ENCODE results near the gene RAB11FIP4. TPM values are rescaled to one million over a fixed set of nuclear protein-coding genes. Genes with fewer than 3 reads are reported as not detected.

Gene RAB11FIP4
- total and polyA plus RNA-seq, 2 donors (not counting 1 experiment from before 2014, with no cell fraction given) = 17.0 to 70.5 TPM

GRCh38 chr17:31472137-31472536, 80.7 kb downstream of the RAB11FIP4 start:
- ATAC-seq (ENCODE audit: low read depth) (no peak), DNase-seq (no peak)
- no peak for TF ChIP-seq EZH2 (IDR thresholded peaks at IDR 0.05; ENCODE audit: borderline replicate concordance, insufficient read depth, low read depth, low read length, poor library complexity, severe bottlenecking)
- TF ChIP-seq, protein P1, sequence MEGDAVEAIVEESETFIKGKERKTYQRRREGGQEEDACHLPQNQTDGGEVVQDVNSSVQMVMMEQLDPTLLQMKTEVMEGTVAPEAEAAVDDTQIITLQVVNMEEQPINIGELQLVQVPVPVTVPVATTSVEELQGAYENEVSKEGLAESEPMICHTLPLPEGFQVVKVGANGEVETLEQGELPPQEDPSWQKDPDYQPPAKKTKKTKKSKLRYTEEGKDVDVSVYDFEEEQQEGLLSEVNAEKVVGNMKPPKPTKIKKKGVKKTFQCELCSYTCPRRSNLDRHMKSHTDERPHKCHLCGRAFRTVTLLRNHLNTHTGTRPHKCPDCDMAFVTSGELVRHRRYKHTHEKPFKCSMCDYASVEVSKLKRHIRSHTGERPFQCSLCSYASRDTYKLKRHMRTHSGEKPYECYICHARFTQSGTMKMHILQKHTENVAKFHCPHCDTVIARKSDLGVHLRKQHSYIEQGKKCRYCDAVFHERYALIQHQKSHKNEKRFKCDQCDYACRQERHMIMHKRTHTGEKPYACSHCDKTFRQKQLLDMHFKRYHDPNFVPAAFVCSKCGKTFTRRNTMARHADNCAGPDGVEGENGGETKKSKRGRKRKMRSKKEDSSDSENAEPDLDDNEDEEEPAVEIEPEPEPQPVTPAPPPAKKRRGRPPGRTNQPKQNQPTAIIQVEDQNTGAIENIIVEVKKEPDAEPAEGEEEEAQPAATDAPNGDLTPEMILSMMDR (IDR thresholded peaks at IDR 0.05) = no peak
- Histone ChIP-seq H3K36me3 (replicated peaks in 1 of 2; ENCODE audit: control extremely low read depth in 1 of 2, control insufficient read depth in 1 of 2, extremely low read depth in 1 of 2, insufficient read depth in 2 of 2, low read length in 1 of 2) (no peaks in the 10 kb centered on the region), H3K9ac (ENCODE audit: low read length) (no peak overlapping the region), H3K27me3 (replicated peaks in 1 of 4; ENCODE audit: control extremely low read depth in 1 of 4, control insufficient read depth in 3 of 4, insufficient read depth in 4 of 4, low read length in 3 of 4) (peaks cover 0 to 4% (median 0%) of the 10 kb centered on the region in 4 experiments), H3K79me2 (ENCODE audit: control insufficient read depth, insufficient read depth, low read length) (no peaks in the 10 kb centered on the region), H3K9me3 (ENCODE audit: control extremely low read depth in 1 of 3, control insufficient read depth in 2 of 3, insufficient read depth in 1 of 3, low read length in 2 of 3) (no peaks in the 10 kb centered on the region), H3K4me1 (ENCODE audit: control insufficient read depth in 2 of 2, insufficient read depth in 2 of 2, low read length in 2 of 2) (peaks cover 0 to 7% of the 10 kb centered on the region in 2 donors), H3K4me3 (ENCODE audit: control extremely low read depth in 1 of 5, extremely low read depth in 1 of 5, insufficient read depth in 1 of 5, low read depth in 2 of 5, low read length in 4 of 5) (no peak overlapping the region), H2AFZ (ENCODE audit: insufficient read depth, low read depth, low read length, poor library complexity, severe bottlenecking) (no peak overlapping the region), H3K4me2 (replicated peaks; ENCODE audit: low read depth, low read length, poor library complexity, severe bottlenecking) (no peak overlapping the region), H4K20me1 (ENCODE audit: control insufficient read depth, insufficient read depth, low read length, poor library complexity, severe bottlenecking) (no peaks in the 10 kb centered on the region), H3K27ac (ENCODE audit: low read length in 2 of 2) (no peak overlapping the region)
- Mint-ChIP-seq H3K4me1 (no peaks in the 10 kb centered on the region), H3K9me3 (ENCODE audit: insufficient read depth) (no peaks in the 10 kb centered on the region), H3K4me3 (no peak overlapping the region), H3K27ac (no peak overlapping the region), H3K27me3 (no peaks in the 10 kb centered on the region)
- POLR2A ChIA-PET = no interaction called here
- CTCF ChIA-PET = interaction anchor here (1.9 kb wide), 1 partner anchor 34 kb away, joined by 6 read pairs; no protein-coding TSS in a partner anchor
- intact Hi-C loops (cut with micrococcal nuclease) = loop anchor here (5.0 kb wide), 1 partner anchor 35 kb away; no protein-coding TSS in a partner anchor
- 69% methylated on average over 12 of the region's 14 CpGs for WGBS (ENCODE audit: insufficient coverage)

- POLR2A ChIA-PET = interaction anchor here (0.6 to 0.7 kb wide), 2 partner anchors 52 to 678 kb away, joined by 4 to 6 read pairs; no protein-coding TSS in a partner anchor
Measured at GRCh38 chr17:31475378-31476162, 84.1 kb downstream of the RAB11FIP4 start.

More at GRCh38 chr17:31475378-31476162, 84.1 kb downstream of the RAB11FIP4 start:
- DNase-seq = no peak
- TF ChIP-seq, protein P1 (IDR thresholded peaks at IDR 0.05) = no peak
- TF ChIP-seq EZH2 (IDR thresholded peaks at IDR 0.05; ENCODE audit: borderline replicate concordance, insufficient read depth, low read depth, low read length, poor library complexity, severe bottlenecking) = no peak
- no peak for ATAC-seq (ENCODE audit: low read depth)
- H3K27me3 ChIP-seq (replicated peaks in 1 of 4; ENCODE audit: control extremely low read depth in 1 of 4, control insufficient read depth in 3 of 4, insufficient read depth in 4 of 4, low read length in 3 of 4) = peaks cover 0 to 4% (median 0%) of the 10 kb centered on the region in 4 experiments
- H3K36me3 ChIP-seq (replicated peaks in 1 of 2; ENCODE audit: control extremely low read depth in 1 of 2, control insufficient read depth in 1 of 2, extremely low read depth in 1 of 2, insufficient read depth in 2 of 2, low read length in 1 of 2) = no peaks in the 10 kb centered on the region
- Mint-ChIP-seq H3K4me3 (no peak overlapping the region), H3K4me1 (no peaks in the 10 kb centered on the region), H3K27me3 (no peaks in the 10 kb centered on the region), H3K9me3 (ENCODE audit: insufficient read depth) (no peaks in the 10 kb centered on the region), H3K27ac (no peak overlapping the region)
- no peaks in the 10 kb centered on the region for H4K20me1 ChIP-seq (ENCODE audit: control insufficient read depth, insufficient read depth, low read length, poor library complexity, severe bottlenecking)
- no peaks in the 10 kb centered on the region for H3K79me2 ChIP-seq (ENCODE audit: control insufficient read depth, insufficient read depth, low read length)
- WGBS (ENCODE audit: insufficient coverage) = 87% methylated on average over 6 of the region's 16 CpGs
- no peak overlapping the region for H2AFZ ChIP-seq (ENCODE audit: insufficient read depth, low read depth, low read length, poor library complexity, severe bottlenecking)
- H3K27ac ChIP-seq (ENCODE audit: low read length in 2 of 2) = no peak overlapping the region
- H3K4me3 ChIP-seq (ENCODE audit: control extremely low read depth in 1 of 5, extremely low read depth in 1 of 5, insufficient read depth in 1 of 5, low read depth in 2 of 5, low read length in 4 of 5) = no peak overlapping the region
- no peak overlapping the region for H3K9ac ChIP-seq (ENCODE audit: low read length)
- CTCF ChIA-PET = interaction anchor here (1.1 kb wide), 2 partner anchors 33 to 35 kb away, joined by 3 to 5 read pairs; no protein-coding TSS in a partner anchor
- H3K9me3 ChIP-seq (ENCODE audit: control extremely low read depth in 1 of 3, control insufficient read depth in 2 of 3, insufficient read depth in 1 of 3, low read length in 2 of 3) = no peaks in the 10 kb centered on the region
- intact Hi-C loops (cut with micrococcal nuclease) = loop anchor here (5.0 kb wide), 1 partner anchor 33 kb away; no protein-coding TSS in a partner anchor
- H3K4me1 ChIP-seq (ENCODE audit: control insufficient read depth in 2 of 2, insufficient read depth in 2 of 2, low read length in 2 of 2) = no peaks in the 10 kb centered on the region
- H3K4me2 ChIP-seq (replicated peaks; ENCODE audit: low read depth, low read length, poor library complexity, severe bottlenecking) = no peak overlapping the region
